GF-D8 (cell line): Measurements from ENCODE around the gene STON2.
"Not testable (repeated sequence)": the region's sequence is repeated elsewhere in the genome, so short reads cannot be mapped to it uniquely, and the experiment has no call there.

ENCODE experiments used
- DNase-seq: peaks from one replicate; lab custom pipeline; 2025; lab: John Stamatoyannopoulos, UW

Gene STON2

GRCh38 chr14:81265636-81266169 lies 134.4 kb downstream of the STON2 start:
- no peak for DNase-seq

- no peak for DNase-seq
Observed at GRCh38 chr14:81264671-81265070, 135.5 kb downstream of the STON2 start.

- DNase-seq, result no peak
Observed at GRCh38 chr14:81263777-81264410, 136.2 kb downstream of the STON2 start.

- no peak for DNase-seq
Observed at GRCh38 chr14:81261176-81261575, 138.9 kb downstream of the STON2 start.

- no peak for DNase-seq
Observed at GRCh38 chr14:81260732-81261131, 139.4 kb downstream of the STON2 start.

GRCh38 chr14:81256289-81256960 lies 143.7 kb downstream of the STON2 start:
- peak; percentile 19 for DNase-seq

- DNase-seq, result no peak
Observed at GRCh38 chr14:81252278-81252677, 147.8 kb downstream of the STON2 start.

- no peak for DNase-seq
Observed at GRCh38 chr14:81247271-81247766, 152.8 kb downstream of the STON2 start.

GRCh38 chr14:81246461-81247270 lies 153.5 kb downstream of the STON2 start:
- no peak for DNase-seq

GRCh38 chr14:81245771-81246170 lies 154.4 kb downstream of the STON2 start:
- no peak for DNase-seq

GRCh38 chr14:81244431-81244830 lies 155.7 kb downstream of the STON2 start:
- DNase-seq, result not testable (repeated sequence)

- no peak for DNase-seq
Observed at GRCh38 chr14:81243499-81243898, 156.6 kb downstream of the STON2 start.

GRCh38 chr14:81236849-81237248 lies 163.3 kb downstream of the STON2 start:
- not testable (repeated sequence) for DNase-seq

- DNase-seq, result no peak
Observed at GRCh38 chr14:81236138-81236537, 164.0 kb downstream of the STON2 start.

- no peak for DNase-seq
Observed at GRCh38 chr14:81235096-81235495, 165.0 kb downstream of the STON2 start.

GRCh38 chr14:81234278-81234677 lies 165.8 kb downstream of the STON2 start:
- no peak for DNase-seq

- DNase-seq, result no peak
Observed at GRCh38 chr14:81233615-81234014, 166.5 kb downstream of the STON2 start.

GRCh38 chr14:81231540-81231939 lies 168.6 kb downstream of the STON2 start:
- DNase-seq, result no peak

- no peak for DNase-seq
Observed at GRCh38 chr14:81224222-81224621, 175.9 kb downstream of the STON2 start.

GRCh38 chr14:81223788-81224187 lies 176.3 kb downstream of the STON2 start:
- not testable (repeated sequence) for DNase-seq

GRCh38 chr14:81222691-81223090 lies 177.4 kb downstream of the STON2 start:
- no peak for DNase-seq

- no peak for DNase-seq
Observed at GRCh38 chr14:81222126-81222525, 178.0 kb downstream of the STON2 start.
